ENCODE results near the gene HHAT.

DNA sequence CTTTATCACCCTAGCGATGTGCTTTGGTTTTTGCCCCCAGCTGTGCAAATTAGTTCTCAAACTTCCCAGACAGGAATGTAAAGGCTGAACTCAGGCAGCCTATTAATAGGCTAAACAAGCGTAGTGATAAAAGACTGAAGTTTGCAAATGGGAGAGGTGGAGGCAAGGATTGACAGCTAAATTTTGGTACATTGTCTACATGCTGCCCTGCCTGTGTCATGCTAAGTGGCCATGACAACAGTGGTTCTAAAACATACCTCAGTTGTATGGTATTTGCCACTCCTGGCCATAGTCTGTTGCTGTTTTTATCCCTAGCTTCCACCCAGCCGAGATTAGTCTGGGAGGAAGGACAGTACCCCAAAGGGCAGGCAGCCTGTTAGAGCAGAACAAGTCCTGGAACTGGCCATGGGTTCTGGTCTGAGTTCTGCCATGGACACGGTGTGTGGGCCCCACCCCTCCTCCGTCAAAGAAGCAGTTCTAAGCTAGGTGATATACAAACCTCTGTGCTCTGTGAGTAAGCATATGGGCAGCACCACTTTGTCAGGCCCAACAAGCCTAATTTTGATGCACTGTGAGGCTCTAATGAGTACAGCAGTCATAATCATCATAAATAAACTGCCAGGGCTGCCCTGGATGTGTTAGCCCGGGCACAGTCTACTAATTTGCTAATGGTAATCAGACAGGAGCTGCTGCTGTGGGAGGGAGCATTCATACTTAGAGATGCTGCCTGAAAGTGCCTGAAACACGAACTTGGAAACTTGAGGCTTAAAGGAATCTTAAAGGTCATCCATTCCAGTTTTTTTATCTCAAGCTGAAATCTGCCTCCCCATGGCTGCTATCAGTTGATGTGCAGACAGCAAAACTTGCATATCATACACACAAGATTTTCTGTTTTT lies 177.1 kb downstream of the HHAT start:
- TF ChIP-seq, protein P1, sequence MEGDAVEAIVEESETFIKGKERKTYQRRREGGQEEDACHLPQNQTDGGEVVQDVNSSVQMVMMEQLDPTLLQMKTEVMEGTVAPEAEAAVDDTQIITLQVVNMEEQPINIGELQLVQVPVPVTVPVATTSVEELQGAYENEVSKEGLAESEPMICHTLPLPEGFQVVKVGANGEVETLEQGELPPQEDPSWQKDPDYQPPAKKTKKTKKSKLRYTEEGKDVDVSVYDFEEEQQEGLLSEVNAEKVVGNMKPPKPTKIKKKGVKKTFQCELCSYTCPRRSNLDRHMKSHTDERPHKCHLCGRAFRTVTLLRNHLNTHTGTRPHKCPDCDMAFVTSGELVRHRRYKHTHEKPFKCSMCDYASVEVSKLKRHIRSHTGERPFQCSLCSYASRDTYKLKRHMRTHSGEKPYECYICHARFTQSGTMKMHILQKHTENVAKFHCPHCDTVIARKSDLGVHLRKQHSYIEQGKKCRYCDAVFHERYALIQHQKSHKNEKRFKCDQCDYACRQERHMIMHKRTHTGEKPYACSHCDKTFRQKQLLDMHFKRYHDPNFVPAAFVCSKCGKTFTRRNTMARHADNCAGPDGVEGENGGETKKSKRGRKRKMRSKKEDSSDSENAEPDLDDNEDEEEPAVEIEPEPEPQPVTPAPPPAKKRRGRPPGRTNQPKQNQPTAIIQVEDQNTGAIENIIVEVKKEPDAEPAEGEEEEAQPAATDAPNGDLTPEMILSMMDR (IDR thresholded peaks at IDR 0.05) = no peak
- TF ChIP-seq POLR2AphosphoS5 (IDR thresholded peaks at IDR 0.05; ENCODE audit: insufficient read depth in 1 of 2, low read depth in 1 of 2) (no peak), POLR2A (IDR thresholded peaks at IDR 0.05) (no peak)

Data from vagina (tissue), 2 donors.